Esophagus mucosa (tissue), 1 donor: Measurements from ENCODE around the gene NFIC. TPM values are rescaled to one million over a fixed set of nuclear protein-coding genes. Genes with fewer than 3 reads are reported as not detected.
"Not testable (repeated sequence)": the region's sequence is repeated elsewhere in the genome, so short reads cannot be mapped to it uniquely, and the experiment has no call there.

Experiments used
- ATAC-seq: fragments of 200-7000 bp; cut with Tn5 transposase; one replicate; pipeline ENCODE4 v1.9.1; 2020
- total RNA-seq: library from RNA; stranded (reverse); gene quantifications from one replicate; pipeline ENCODE4 v1.2.4, GENCODE V29; 2023
- donor health status: DM: yes; HTN: yes; CAD: no.

NFIC gene
- total RNA-seq, 1 donor from 2014 or later: 68.2 TPM

- peak; percentile 29 for ATAC-seq
These were observed 27.7 kb upstream of the NFIC start for GRCh38 chr19:3338541-3339181.

- no peak for ATAC-seq
These were observed 26.0 kb upstream of the NFIC start for GRCh38 chr19:3340340-3340739.

GRCh38 chr19:3342246-3342645 lies 24.1 kb upstream of the NFIC start:
- no peak for ATAC-seq

GRCh38 chr19:3342962-3343361 lies 23.4 kb upstream of the NFIC start:
- ATAC-seq: not testable (repeated sequence)

GRCh38 chr19:3343619-3344502 lies 22.5 kb upstream of the NFIC start:
- peak; percentile 91 for ATAC-seq

- ATAC-seq: peak; percentile 7
These were observed 21.5 kb upstream of the NFIC start for GRCh38 chr19:3344608-3345598.

- ATAC-seq: no peak
These were observed 20.4 kb upstream of the NFIC start for GRCh38 chr19:3345850-3346460.

GRCh38 chr19:3346677-3347353 lies 19.6 kb upstream of the NFIC start:
- peak; percentile 13 for ATAC-seq

- ATAC-seq: no peak
These were observed 18.3 kb upstream of the NFIC start for GRCh38 chr19:3348042-3348441.

GRCh38 chr19:3348469-3348868 lies 17.9 kb upstream of the NFIC start:
- ATAC-seq: not testable (repeated sequence)

GRCh38 chr19:3350014-3350663 lies 16.2 kb upstream of the NFIC start:
- ATAC-seq: peak; percentile 32

- no peak for ATAC-seq
These were observed 14.5 kb upstream of the NFIC start for GRCh38 chr19:3351702-3352447.

- no peak for ATAC-seq
These were observed 12.9 kb upstream of the NFIC start for GRCh38 chr19:3353493-3353892.

- ATAC-seq: no peak
These were observed 9.6 kb upstream of the NFIC start for GRCh38 chr19:3356805-3357204.

- ATAC-seq: no peak
These were observed 9.0 kb upstream of the NFIC start for GRCh38 chr19:3357271-3357991.

- no peak for ATAC-seq
These were observed 8.2 kb upstream of the NFIC start for GRCh38 chr19:3357992-3358688.

GRCh38 chr19:3358689-3359014 lies 7.7 kb upstream of the NFIC start:
- ATAC-seq: no peak

GRCh38 chr19:3359015-3359918 lies 7.1 kb upstream of the NFIC start:
- peak; percentile 39 for ATAC-seq
